GM21515 (cell line): ENCODE measurements around the gene PDHA2.
"Not testable (repeated sequence)": the region's sequence is repeated elsewhere in the genome, so short reads cannot be mapped to it uniquely, and the experiment has no call there.

Source experiments
- ATAC-seq: cut with Tn5 transposase; IDR thresholded peaks from one replicate; pipeline ENCODE4 v1.9.1; 2021; ENCODE audit not compliant: unreplicated experiment

The PDHA2 gene

GRCh38 chr4:95839891-95840290 lies at the start of gene PDHA2:
Gene PDHA2 (plus strand): TSS chr4:95840093. CDS start chr4:95840151, 58 bp downstream.
- ATAC-seq: no peak

- no peak for ATAC-seq
Observed at GRCh38 chr4:95798003-95798402, 41.9 kb upstream of the PDHA2 start.

GRCh38 chr4:95798727-95799126 lies 41.2 kb upstream of the PDHA2 start:
- ATAC-seq: no peak

- no peak for ATAC-seq
Observed at GRCh38 chr4:95821867-95822266, 18.0 kb upstream of the PDHA2 start.

- ATAC-seq: no peak
Observed at GRCh38 chr4:95825546-95825945, 14.3 kb upstream of the PDHA2 start.

GRCh38 chr4:95830651-95831050 lies 9.2 kb upstream of the PDHA2 start:
- no peak for ATAC-seq

- no peak for ATAC-seq
Observed at GRCh38 chr4:95831166-95831565, 8.7 kb upstream of the PDHA2 start.

- no peak for ATAC-seq
Observed at GRCh38 chr4:95833711-95834194, 6.1 kb upstream of the PDHA2 start.

- no peak for ATAC-seq
Observed at GRCh38 chr4:95835672-95836071, 4.2 kb upstream of the PDHA2 start.

- ATAC-seq: no peak
Observed at GRCh38 chr4:95838192-95838591, 1.7 kb upstream of the PDHA2 start.

GRCh38 chr4:95847908-95848460 lies 8.1 kb downstream of the PDHA2 start:
- no peak for ATAC-seq

GRCh38 chr4:95850161-95850560 lies 10.3 kb downstream of the PDHA2 start:
- ATAC-seq: no peak

GRCh38 chr4:95857761-95858160 lies 17.9 kb downstream of the PDHA2 start:
- ATAC-seq: no peak

- no peak for ATAC-seq
Observed at GRCh38 chr4:95867919-95868318, 28.0 kb downstream of the PDHA2 start.

GRCh38 chr4:95869414-95869813 lies 29.5 kb downstream of the PDHA2 start:
- ATAC-seq: not testable (repeated sequence)

GRCh38 chr4:95869961-95870500 lies 30.1 kb downstream of the PDHA2 start:
- no peak for ATAC-seq

GRCh38 chr4:95877636-95878035 lies 37.7 kb downstream of the PDHA2 start:
- ATAC-seq: no peak

- ATAC-seq: no peak
Observed at GRCh38 chr4:95887551-95887950, 47.7 kb downstream of the PDHA2 start.

- no peak for ATAC-seq
Observed at GRCh38 chr4:95889662-95890061, 49.8 kb downstream of the PDHA2 start.
